GM19372 (cell line): ENCODE data around the gene RASL10A.

Experiments
- ATAC-seq: cut with Tn5 transposase; IDR thresholded peaks from one replicate; pipeline ENCODE4 v1.9.1; 2021; ENCODE audit warnings: mild to moderate bottlenecking, low read depth, moderate library complexity; ENCODE audit not compliant: unreplicated experiment

The RASL10A gene

GRCh38 chr22:29272624-29273023 is 42.9 kb downstream of the RASL10A start:
- no peak for ATAC-seq

- ATAC-seq, result no peak
Measured at GRCh38 chr22:29270475-29271271, 44.8 kb downstream of the RASL10A start.

- no peak for ATAC-seq
Measured at GRCh38 chr22:29269731-29270474, 45.6 kb downstream of the RASL10A start.

GRCh38 chr22:29269230-29269604 is 46.3 kb downstream of the RASL10A start:
- ATAC-seq, result no peak

- peak; percentile 10 for ATAC-seq
Measured at GRCh38 chr22:29268511-29269229, 46.8 kb downstream of the RASL10A start.

GRCh38 chr22:29267858-29268510 is 47.5 kb downstream of the RASL10A start, which contains the start of the genes EWSR1 and RHBDD3:
EWSR1 (plus strand) TSS chr22:29268268; CDS start chr22:29268337, 69 bp downstream.
RHBDD3 (minus strand) TSS chr22:29267981; CDS start chr22:29265626, 2,355 bp downstream.
- ATAC-seq, result peak; percentile 80

- no peak for ATAC-seq
Measured at GRCh38 chr22:29267462-29267857, 48.0 kb downstream of the RASL10A start.

GRCh38 chr22:29266564-29267461 is 48.7 kb downstream of the RASL10A start:
- ATAC-seq, result no peak

GRCh38 chr22:29265929-29266328 is 49.6 kb downstream of the RASL10A start:
- ATAC-seq, result no peak

- no peak for ATAC-seq
Measured at GRCh38 chr22:29265305-29265704, 50.2 kb downstream of the RASL10A start.

- no peak for ATAC-seq
Measured at GRCh38 chr22:29263791-29264276, 51.7 kb downstream of the RASL10A start.
